ENCODE measurements around the gene TMEM123.

The TMEM123 gene, protein sequence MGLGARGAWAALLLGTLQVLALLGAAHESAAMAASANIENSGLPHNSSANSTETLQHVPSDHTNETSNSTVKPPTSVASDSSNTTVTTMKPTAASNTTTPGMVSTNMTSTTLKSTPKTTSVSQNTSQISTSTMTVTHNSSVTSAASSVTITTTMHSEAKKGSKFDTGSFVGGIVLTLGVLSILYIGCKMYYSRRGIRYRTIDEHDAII

GRCh38 chr11:102452461-102453301 is at the start of gene TMEM123:
Gene TMEM123, minus strand, starts transcription at chr11:102452765. Its CDS starts 142 bp downstream, at chr11:102452623.
- peak; percentile 79 for DNase-seq (ENCODE audit: low spot score)

- DNase-seq (ENCODE audit: low spot score) = no peak
Observed at GRCh38 chr11:102500829-102501228, 48.3 kb upstream of the TMEM123 start.

GRCh38 chr11:102499931-102500330 is 47.4 kb upstream of the TMEM123 start:
- no peak for DNase-seq (ENCODE audit: low spot score)

DNA sequence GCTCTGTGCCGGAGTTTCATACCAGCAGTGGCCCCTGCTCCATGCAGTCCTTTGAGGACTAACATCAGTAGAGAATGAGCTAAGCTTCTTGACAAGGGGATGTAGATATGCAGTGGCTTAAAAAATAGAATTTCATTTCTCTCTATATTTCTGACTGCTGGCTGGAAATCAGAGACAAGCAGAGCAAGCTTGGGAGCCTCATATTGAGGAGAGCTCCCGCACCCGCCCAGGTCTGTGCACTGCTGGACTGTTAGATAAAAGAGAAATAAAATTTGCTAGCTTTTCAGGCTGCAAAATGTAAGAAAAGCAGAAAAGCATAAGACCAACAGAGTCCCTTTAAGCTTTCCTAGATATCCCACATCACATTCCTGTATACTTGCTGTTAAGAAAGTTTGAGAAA is 46.6 kb upstream of the TMEM123 start:
- DNase-seq (ENCODE audit: low spot score) = no peak

- DNase-seq (ENCODE audit: low spot score) = no peak
Observed at GRCh38 chr11:102497061-102497460, 44.5 kb upstream of the TMEM123 start.

GRCh38 chr11:102495161-102496042 is 42.8 kb upstream of the TMEM123 start:
- peak; percentile 83 for DNase-seq (ENCODE audit: low spot score)

- no peak for DNase-seq (ENCODE audit: low spot score)
Observed at GRCh38 chr11:102494216-102494615, 41.7 kb upstream of the TMEM123 start.

GRCh38 chr11:102493524-102493923 is 41.0 kb upstream of the TMEM123 start:
- DNase-seq (ENCODE audit: low spot score) = no peak

DNA sequence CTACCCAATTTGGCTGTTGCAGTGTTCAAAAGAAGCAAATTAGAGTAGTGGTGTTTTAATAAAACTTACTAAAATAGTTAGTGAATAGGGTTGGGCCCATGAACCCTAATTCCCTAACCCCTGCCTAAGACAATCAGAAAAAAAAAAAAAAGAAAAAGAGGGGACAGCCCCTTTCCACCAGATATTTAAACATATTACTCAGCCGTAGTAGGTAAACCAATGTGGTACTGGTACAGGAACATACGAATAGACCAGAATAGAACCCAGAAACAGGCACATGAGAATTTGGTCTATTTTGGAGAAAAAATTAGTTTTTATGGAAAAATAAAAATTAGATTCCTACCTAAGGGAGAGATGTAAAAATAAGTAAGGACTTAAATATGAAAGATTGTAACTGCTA is 39.4 kb upstream of the TMEM123 start:
- no peak for DNase-seq (ENCODE audit: low spot score)

DNA sequence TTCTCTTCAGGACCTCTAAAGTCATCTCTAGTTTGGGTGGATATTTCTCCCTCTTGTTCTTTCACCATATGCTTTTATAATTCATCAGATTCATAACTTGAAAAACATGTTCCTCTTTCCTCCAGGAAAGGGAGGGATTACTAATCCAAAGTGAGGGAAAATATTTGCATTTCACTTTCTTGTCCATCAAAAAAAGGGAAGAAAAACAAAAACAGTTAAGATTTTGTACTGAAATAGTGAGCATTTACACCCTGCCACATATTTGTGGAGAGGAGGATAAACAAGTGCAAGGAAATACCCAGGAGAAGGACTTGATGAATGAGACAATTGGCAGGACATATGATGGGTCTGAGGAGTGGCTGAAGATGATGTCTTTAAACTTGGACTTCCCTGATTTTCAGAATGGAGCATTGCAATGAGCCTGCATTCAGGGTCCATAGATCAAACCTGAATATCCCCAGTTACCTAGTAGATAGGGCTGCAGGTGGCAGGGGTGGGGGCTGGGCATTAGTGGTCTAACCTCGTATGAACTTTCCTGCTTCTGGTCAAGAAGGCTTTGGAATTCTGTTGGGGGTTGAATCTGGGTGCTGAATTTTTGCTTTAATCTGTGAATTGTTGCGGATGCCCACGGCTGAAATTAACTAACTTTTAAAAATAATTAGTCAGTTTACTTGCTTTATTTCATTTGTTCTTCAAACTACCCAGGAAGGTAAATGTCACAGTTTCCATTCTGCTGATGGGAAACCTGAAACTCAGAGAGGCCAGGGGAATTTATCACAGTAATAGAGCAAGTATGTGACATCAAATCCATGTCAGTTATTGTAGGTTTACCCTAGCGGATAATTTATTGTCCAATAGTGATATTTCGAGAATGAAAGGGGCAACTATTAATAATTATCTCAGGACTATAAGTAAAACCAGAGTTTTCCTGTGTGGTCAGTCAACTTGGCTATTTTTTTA is 36.9 kb upstream of the TMEM123 start:
- no peak for DNase-seq (ENCODE audit: low spot score)

- DNase-seq (ENCODE audit: low spot score) = no peak
Observed at GRCh38 chr11:102488208-102488607, 35.6 kb upstream of the TMEM123 start.

GRCh38 chr11:102487214-102487613 is 34.6 kb upstream of the TMEM123 start:
- no peak for DNase-seq (ENCODE audit: low spot score)

DNA sequence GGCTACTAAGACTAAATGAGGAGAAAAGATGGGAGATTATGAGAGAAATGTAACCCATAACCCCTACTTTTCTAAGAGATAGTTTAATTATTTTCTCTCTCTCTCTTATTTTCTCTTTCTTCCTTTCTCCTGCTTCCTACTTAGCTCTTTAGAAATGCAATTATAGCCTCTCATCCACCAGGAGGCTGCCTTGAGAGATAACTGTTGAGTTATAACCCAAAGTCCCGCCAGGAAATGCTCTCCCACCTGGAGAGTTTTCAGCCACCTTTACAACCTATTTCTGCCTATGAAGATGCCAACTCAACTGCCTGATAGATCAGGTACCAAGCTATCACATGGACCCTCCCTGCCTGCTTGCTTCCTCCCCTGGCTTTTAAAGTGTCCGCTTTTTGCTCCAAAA is 34.0 kb upstream of the TMEM123 start:
- no peak for DNase-seq (ENCODE audit: low spot score)

DNA sequence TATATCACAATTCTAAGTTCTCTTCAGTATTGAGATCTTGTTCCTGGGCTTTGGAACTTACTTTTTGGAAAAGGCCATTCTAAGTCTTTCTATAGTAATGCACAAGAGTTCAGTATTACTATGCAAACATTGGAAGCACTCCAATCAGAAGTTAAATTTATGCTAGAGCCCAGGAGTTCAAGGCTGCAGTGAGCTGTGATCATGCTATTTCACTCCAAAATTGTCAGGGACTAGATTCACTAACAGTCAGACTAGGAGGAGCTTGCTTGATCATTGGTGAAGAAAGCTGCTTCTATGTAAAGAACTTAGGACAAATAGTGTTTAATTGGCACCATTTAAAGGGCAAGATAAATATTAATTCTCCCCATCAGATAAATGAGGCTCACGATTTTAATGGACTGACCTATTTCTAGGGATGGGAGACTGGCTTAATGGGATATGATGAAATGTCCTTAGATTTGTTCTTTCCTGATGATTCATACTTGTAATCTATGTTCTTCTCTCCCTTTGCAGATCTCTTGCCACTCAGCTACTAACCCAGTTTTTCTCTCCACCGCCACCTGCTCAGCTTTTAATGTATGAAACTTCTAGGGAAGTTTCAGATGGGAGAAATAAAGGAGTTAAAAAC is 32.6 kb upstream of the TMEM123 start:
- no peak for DNase-seq (ENCODE audit: low spot score)

DNA sequence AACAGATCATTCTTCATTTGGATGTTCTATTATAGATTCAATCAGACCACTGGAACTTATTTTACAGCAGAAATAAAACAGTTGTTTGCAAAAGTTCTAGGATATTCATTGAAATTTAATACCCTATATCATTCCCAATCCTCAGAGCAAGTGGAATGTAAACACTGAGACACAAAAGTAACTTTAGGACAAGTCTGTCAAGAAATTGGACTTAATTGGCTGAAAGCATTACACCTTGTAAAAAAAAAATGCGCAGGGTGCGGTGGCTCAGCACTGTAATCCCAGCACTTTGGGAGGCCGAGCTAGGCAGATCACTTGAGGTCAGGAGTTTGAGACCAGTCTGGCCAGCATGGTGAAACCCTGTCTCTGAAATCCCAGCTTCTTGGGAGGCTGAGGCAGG is 29.9 kb upstream of the TMEM123 start:
- DNase-seq (ENCODE audit: low spot score) = no peak

- DNase-seq (ENCODE audit: low spot score) = no peak
Observed at GRCh38 chr11:102479733-102480132, 27.2 kb upstream of the TMEM123 start.

DNA sequence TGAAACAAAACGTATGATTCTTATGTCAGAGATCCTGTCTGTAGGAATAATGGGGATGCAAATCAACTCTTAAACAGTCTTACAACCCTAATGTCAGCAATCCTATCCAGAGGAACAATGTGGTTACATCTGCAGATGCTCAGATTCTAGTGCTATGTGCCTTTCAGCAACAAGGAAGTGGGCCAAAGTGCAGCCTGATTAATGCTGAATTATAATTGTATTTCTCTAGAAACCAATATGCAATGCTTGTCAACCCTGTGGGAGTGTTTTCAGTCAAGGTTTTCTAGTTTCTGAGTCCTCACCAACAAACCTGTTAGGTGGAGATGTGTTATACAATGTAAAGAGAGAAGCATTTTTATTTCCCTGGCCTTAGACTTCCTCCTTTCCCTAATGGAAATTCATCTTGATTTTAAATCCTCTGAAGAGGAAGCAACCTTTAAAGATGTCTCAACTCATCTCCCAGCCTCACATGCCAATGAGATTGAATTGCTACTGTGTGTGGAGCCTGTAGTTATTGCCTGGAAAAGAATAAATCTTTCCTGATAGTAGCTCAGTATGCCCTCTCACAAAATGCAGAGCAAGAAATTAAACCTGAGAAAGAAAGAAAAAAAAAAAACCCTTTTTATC is 26.2 kb upstream of the TMEM123 start:
- DNase-seq (ENCODE audit: low spot score) = no peak

DNA sequence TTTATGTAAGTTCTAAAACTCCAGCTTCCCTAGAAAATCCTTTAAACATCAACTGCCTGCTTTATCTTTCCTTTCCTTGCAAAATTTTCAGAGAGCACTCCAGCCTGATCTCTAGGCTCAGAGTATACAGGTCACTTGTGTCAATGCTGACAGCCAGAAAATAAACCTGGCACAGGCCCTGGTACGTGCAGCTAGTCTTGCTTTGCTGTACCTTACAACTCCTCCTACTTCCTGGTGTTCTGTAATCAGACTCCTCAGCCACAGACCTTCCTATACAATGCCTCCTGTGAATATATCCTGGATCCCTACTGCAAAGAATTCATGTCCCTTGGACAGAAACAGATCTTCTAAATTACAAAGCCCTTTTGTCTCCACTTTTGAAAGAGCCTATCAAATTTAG is 24.2 kb upstream of the TMEM123 start:
- no peak for DNase-seq (ENCODE audit: low spot score)

DNA sequence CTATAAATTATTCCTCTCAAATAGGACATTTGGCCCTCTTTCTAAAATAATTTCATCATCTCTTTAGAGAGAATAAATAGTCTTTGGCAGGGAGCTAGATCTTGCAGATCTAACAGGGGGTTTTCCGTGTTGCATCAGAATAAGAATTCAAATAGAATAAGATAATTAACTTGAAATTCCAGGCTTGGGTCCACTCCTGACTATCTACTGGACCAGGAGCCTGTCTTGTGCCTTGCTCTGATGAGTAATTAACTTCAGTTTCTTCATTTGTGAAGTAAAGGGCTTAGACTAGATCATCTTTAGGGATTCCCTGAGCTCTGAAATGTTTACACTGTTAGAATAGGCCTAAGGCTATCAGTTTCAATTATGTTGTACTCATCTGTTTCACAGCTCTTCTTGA is 23.5 kb upstream of the TMEM123 start:
- DNase-seq (ENCODE audit: low spot score) = no peak

DNA sequence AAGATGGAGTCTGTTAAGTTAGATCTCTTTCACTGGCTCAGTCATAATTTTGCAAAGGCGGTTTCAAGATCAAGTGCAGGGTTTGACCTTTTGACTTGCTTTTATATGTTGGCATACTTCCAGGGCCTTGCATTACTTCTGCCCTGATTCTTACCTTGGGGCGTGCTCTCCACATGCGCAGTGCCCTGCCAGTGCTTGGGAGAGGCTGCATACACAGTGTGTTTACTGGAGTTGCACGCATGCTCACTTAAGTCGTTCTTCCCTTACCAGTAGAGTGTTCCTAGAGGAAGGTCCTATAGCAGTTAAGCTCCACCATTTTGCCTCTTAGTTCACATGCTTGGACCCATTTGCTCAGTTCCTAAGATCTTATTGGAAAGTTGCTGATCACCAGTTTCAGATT is 21.0 kb upstream of the TMEM123 start:
- no peak for DNase-seq (ENCODE audit: low spot score)

DNA sequence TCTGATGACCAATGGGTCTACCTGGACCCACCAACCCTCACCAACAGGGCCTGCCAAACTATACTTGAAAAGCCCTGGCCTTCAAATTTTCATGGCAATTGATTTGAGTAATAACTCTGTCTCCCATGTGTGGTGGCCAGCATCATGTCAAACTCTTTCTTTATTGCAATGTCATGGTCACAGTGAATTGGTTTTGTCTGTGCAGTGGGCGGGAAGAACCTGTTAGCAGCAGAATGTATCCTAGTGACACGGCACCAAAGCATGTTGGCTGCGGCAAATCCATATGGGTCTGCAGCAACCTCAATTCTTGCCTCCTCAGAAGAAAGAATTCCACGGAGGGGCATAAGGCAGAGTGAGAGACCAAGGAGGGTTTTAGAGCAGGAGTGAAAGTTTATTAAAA is 19.6 kb upstream of the TMEM123 start:
- DNase-seq (ENCODE audit: low spot score) = no peak

All from globus pallidus (tissue), 1 donor.